ENCODE measurements around the gene UBE2I.

Gene UBE2I

DNA sequence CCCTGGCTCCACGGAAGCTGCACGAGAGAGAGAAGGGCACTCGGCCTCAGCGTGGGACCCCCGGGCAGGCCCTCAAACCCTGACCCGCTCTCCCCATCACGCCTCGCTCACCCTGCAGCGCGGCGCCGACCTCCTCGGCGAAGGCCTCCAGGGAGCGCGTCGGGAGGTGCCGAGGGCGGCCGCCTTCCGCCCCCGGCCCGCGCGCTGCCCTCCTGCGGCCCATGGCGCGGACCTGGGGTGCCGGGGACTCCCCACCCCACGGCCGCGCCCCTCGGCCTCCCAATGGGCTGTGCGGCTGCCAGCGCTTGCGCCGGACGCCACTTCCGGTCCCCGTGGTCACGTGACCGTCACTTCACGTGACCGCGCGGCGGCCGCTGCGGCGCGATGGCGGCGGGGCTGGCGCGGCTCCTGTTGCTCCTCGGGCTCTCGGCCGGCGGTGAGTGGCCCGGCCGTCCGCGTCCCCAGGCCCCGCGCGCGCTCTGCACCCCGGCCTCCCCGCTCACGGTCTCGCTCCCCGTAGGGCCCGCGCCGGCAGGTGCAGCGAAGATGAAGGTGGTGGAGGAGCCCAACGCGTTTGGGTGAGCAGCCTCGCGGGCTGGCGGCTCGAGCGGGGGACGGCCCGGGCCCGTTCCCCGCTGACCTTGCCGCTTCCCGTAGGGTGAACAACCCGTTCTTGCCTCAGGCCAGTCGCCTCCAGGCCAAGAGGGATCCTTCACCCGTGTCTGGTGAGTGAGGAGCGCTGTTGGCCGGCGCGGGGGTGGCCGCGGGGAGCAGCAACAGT lies 42.3 kb downstream of the UBE2I start, which contains the start of the genes GNPTG and TSR3:
Gene GNPTG, plus strand, starts transcription at position 350 of the 781 bp plus-strand sequence. Its CDS starts 35 bp downstream, at position 385.
Gene TSR3, minus strand, starts transcription at position 297 of the 781 bp plus-strand sequence. Its CDS starts 74 bp downstream, at position 223.
- TF ChIP-seq GATA3 (IDR thresholded peaks at IDR 0.05; ENCODE audit: low read depth, low read length): no peak
- no peak for TF ChIP-seq GATA2 (IDR thresholded peaks at IDR 0.05; ENCODE audit: low read depth, low read length)

- no peak for TF ChIP-seq GATA3 (IDR thresholded peaks at IDR 0.05; ENCODE audit: low read depth, low read length)
- TF ChIP-seq GATA2 (IDR thresholded peaks at IDR 0.05; ENCODE audit: low read depth, low read length): no peak
Observed at GRCh38 chr16:1354815-1355540, 45.5 kb downstream of the UBE2I start.

GRCh38 chr16:1355591-1355990 lies 46.2 kb downstream of the UBE2I start:
- TF ChIP-seq GATA3 (IDR thresholded peaks at IDR 0.05; ENCODE audit: low read depth, low read length) (no peak), GATA2 (IDR thresholded peaks at IDR 0.05; ENCODE audit: low read depth, low read length) (no peak)

DNA sequence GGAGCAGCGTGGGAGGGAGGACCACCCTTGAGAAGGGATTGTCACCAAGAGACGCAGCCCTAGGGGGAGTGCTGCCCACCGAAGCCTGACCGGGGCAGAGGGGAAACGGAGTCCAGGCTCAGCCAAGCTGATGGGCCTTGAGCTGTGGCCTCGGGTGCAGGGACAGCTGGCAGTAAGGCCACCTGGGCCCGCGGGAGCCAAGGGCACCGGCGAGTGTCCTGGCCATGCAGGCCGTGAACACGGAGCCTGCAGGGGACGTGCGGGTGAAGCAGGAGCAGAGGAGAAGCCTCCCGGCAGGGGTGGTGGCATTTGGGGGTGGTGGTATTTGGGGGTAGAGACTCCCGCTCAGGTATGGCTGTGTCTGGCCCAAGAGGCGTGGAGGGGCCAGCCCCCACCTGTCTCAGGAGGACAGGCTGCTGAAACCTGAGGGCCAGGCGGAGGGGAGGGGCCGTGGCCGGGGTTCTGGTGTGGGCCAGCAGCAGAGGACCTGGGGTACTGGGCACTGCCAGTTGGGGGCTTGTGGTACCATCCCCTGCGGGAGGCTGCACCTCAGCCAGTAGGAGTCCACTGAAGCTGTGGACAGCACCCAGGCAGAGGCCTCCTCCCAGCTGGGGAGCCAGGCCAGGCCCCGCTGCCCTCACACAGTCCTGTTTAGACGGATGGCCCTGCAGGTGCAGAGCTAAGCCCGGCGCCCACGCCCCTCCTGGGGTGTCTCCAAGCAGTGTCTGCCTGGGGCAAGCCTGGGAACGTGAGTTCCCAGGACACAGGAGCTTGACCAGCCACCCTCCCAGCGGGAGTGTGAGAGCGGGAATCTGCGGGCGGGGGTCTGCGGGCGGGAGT lies 46.8 kb downstream of the UBE2I start:
- TF ChIP-seq GATA2 (IDR thresholded peaks at IDR 0.05; ENCODE audit: low read depth, low read length) (no peak), GATA3 (IDR thresholded peaks at IDR 0.05; ENCODE audit: low read depth, low read length) (no peak)

GRCh38 chr16:1357906-1358566 lies 48.6 kb downstream of the UBE2I start:
- no peak for TF ChIP-seq GATA3 (IDR thresholded peaks at IDR 0.05; ENCODE audit: low read depth, low read length)
- TF ChIP-seq GATA2 (IDR thresholded peaks at IDR 0.05; ENCODE audit: low read depth, low read length): no peak

GRCh38 chr16:1361685-1362360 lies 52.4 kb downstream of the UBE2I start:
- TF ChIP-seq GATA2 (IDR thresholded peaks at IDR 0.05; ENCODE audit: low read depth, low read length): no peak
- no peak for TF ChIP-seq GATA3 (IDR thresholded peaks at IDR 0.05; ENCODE audit: low read depth, low read length)

DNA sequence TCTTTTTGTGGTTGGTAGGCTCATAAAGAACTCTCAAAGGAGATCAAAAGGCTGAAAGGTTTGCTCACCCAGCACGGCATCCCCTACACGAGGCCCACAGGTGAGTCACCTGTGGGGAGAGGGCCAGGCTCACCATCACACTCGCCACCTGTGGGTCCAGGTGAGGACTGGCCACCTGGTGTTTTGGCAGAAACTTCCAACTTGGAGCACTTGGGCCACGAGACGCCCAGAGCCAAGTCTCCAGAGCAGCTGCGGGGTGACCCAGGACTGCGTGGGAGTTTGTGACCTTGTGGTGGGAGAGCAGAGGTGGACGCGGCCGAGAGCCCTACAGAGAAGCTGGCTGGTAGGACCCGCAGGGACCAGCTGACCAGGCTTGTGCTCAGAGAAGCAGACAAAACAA lies 53.4 kb downstream of the UBE2I start:
- no peak for TF ChIP-seq GATA2 (IDR thresholded peaks at IDR 0.05; ENCODE audit: low read depth, low read length)
- no peak for TF ChIP-seq GATA3 (IDR thresholded peaks at IDR 0.05; ENCODE audit: low read depth, low read length)

- TF ChIP-seq GATA2 (IDR thresholded peaks at IDR 0.05; ENCODE audit: low read depth, low read length): no peak
- TF ChIP-seq GATA3 (IDR thresholded peaks at IDR 0.05; ENCODE audit: low read depth, low read length): no peak
Observed at GRCh38 chr16:1363501-1364041, 54.1 kb downstream of the UBE2I start.

GRCh38 chr16:1364510-1364909 lies 55.1 kb downstream of the UBE2I start:
- no peak for TF ChIP-seq GATA3 (IDR thresholded peaks at IDR 0.05; ENCODE audit: low read depth, low read length)
- no peak for TF ChIP-seq GATA2 (IDR thresholded peaks at IDR 0.05; ENCODE audit: low read depth, low read length)

DNA sequence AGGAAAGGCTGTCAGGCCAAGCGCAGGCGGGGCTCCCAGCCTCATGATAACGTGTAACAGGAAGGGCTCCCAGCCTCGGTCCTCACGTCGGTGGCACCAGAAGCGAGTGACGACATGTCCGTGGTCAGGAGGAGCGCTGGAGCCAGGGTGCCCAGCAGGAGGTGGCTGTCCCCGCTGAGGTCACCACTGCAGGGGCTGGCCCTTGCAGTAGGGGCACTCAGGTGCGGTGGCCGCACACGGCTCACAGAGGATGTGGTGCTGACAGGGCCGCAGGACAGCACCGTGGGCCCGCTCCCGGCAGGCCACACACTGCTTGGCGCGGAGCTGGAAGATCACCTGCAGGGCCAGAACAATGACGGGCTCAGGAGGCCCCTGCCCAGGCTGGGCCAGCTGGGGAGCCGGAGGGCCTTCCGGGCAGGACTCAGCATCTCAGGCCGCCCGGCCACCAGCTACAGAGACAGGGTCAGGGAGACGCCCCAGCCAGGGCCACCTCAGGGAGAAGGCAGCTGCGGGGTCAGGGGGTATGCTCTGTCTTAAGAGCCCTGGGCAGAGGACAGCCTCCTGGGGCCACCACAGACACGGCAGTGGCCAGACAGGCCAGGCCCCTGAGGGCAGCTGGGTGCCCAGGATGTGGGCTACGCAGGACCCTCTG lies 56.8 kb downstream of the UBE2I start:
- no peak for TF ChIP-seq GATA2 (IDR thresholded peaks at IDR 0.05; ENCODE audit: low read depth, low read length)
- no peak for TF ChIP-seq GATA3 (IDR thresholded peaks at IDR 0.05; ENCODE audit: low read depth, low read length)

GRCh38 chr16:1366712-1367299 lies 57.4 kb downstream of the UBE2I start:
- TF ChIP-seq GATA2 (IDR thresholded peaks at IDR 0.05; ENCODE audit: low read depth, low read length): no peak
- no peak for TF ChIP-seq GATA3 (IDR thresholded peaks at IDR 0.05; ENCODE audit: low read depth, low read length)

Measured in SH-SY5Y (cell line).